Left ventricle myocardium inferior (tissue), 1 donor: ENCODE results near the gene PDE8A. TPM values are rescaled to one million over a fixed set of nuclear protein-coding genes. Genes with fewer than 3 reads are reported as not detected.

Source experiments
- DNase-seq: peaks from one replicate; pipeline ENCODE4 v3.0.0-alpha.2; 2020
- H3K27ac ChIP-seq: fragments of 200-600 bp; replicated peaks from 2 replicates; pipeline ENCODE4 v1.8.0; 2021
- H3K27me3 ChIP-seq: fragments of 200-600 bp; 2 replicates; pipeline ENCODE4 v1.8.0; 2021; ENCODE audit warnings: low read depth
- H3K36me3 ChIP-seq: fragments of 200-600 bp; 2 replicates; pipeline ENCODE4 v1.8.0; 2021
- H3K4me1 ChIP-seq: fragments of 200-600 bp; 2 replicates; pipeline ENCODE4 v1.8.0; 2021
- H3K4me3 ChIP-seq: fragments of 200-600 bp; 2 replicates; pipeline ENCODE4 v1.8.0; 2021; ENCODE audit warnings: mild to moderate bottlenecking, moderate library complexity
- H3K9me3 ChIP-seq: fragments of 200-600 bp; replicated peaks from 2 replicates; pipeline ENCODE4 v1.8.0; 2021
- intact Hi-C: fragments of 100-400 bp; cut with micrococcal nuclease; formaldehyde crosslinking; loops from one replicate; pipeline ENCODE4 v1.11.0; 2022
- total RNA-seq: library from RNA; stranded (reverse); fragmentation: NEBNext Ultra II Directional; extraction: Animal tissue kit (Norgen Biotek cat#: 25700); gene quantifications from one replicate; pipeline ENCODE4 v1.2.1, GENCODE V29; 2021
- TF ChIP-seq, protein P1 (sequence below): fragments of 200-600 bp; IDR thresholded peaks from 2 replicates; pipeline ENCODE4 v1.8.0; 2021; ENCODE audit warnings: antibody characterized with exemption, mild to moderate bottlenecking, borderline replicate concordance
- donor health status: DM: no; HTN: yes; CAD: no; lungs with severe emphysema.

PDE8A gene
- total RNA-seq, 1 donor from 2014 or later, result 17.8 TPM

DNA sequence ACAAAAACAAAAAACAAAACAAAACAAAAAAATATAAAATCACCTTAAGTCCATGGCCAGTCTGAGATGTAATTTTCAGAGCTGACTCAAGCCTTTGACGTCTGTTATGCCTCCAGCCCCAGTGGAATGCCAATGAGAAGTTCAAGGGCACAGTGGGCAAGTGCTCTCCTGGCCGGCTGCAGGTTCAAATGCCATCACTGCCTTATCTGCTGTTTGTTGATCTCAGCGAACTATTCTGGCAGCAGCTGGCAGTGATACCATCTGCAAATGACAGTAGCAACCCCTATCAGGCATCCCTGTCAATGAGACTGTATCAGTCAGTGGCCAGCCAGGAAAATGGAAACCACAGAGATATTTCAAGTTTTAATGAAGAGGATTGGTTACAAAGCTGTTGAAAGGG is 10.8 kb upstream of the PDE8A start:
- no peak overlapping the region for H3K27ac ChIP-seq
- TF ChIP-seq, protein P1, sequence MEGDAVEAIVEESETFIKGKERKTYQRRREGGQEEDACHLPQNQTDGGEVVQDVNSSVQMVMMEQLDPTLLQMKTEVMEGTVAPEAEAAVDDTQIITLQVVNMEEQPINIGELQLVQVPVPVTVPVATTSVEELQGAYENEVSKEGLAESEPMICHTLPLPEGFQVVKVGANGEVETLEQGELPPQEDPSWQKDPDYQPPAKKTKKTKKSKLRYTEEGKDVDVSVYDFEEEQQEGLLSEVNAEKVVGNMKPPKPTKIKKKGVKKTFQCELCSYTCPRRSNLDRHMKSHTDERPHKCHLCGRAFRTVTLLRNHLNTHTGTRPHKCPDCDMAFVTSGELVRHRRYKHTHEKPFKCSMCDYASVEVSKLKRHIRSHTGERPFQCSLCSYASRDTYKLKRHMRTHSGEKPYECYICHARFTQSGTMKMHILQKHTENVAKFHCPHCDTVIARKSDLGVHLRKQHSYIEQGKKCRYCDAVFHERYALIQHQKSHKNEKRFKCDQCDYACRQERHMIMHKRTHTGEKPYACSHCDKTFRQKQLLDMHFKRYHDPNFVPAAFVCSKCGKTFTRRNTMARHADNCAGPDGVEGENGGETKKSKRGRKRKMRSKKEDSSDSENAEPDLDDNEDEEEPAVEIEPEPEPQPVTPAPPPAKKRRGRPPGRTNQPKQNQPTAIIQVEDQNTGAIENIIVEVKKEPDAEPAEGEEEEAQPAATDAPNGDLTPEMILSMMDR, result no peak
- H3K4me1 ChIP-seq, result peaks cover 9% of the 10 kb centered on the region
- H3K27me3 ChIP-seq, result no peaks in the 10 kb centered on the region
- intact Hi-C loops, result no loop called here
- no peaks in the 10 kb centered on the region for H3K36me3 ChIP-seq
- no peak overlapping the region for H3K4me3 ChIP-seq
- no peak for DNase-seq
- H3K9me3 ChIP-seq, result no peaks in the 10 kb centered on the region

DNA sequence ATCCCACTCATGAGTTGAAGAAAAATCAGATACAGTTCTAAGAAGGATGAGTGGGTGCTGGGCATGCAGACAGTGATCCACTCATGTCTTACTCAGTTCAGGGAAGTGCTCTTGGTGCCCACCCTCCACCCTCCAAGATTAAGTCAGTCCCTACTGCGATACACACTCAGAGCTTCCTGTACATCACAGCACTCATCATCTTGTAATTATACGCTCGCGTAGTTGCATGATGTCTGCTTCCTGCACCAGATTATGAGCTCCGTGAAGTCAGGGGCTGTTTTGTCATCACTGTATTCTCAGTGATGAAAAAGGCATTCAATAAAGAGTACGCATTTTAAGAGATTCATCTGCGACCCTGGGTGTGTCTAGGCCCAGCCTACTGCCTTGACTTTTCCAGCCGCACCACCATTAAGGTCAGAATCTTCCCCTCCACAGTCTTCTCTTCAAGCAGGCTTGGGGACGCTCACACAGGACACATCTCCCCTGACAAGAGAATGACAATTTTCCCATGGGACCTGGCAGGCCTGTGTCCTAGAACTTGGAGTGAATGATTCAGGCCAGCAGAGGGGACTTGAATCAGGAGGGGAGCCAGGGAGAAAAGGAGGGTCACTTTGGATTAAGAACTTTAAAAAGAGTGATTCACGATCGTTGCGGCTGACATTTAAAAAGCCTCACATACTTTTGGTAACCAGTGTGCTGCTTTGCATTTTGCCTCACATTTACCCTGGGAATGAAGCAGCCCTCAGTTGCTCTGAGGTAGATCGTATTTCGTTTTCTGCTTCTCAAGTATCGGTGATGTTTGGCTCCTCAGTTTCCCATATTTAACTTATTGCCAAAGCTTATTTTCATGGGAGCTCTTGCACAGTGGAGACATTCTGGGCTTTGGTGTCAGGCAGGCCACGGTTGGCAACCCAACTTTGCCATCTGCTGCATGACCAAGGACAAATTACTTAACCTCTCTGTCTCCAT is 7.9 kb upstream of the PDE8A start:
- DNase-seq, result no peak

DNA sequence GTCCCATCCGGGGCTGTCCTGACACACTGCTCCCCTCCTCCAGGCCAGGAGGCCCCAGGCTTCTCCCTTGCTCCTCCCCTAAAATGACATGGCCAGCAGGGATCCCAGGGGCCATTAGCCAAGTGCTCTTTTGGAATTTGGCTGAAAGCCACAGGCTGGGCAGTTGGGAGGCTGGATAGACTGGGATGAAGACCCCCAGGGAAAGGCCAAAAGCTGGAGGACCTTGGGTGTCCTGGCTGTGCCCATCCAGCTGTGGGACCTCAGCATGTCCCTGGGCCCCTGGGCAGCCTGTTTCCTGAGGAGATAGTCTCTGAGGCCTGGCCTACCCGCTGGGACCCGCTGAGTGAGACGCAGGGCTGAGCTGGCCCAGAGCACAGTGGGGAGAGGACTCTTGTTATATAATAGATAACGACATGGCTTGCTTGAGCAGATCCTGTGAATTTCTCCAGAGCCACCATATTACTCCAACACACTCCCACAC is 5.7 kb upstream of the PDE8A start:
- TF ChIP-seq, protein P1, result no peak
- no peak for DNase-seq

More for the DNA sequence above, 7.9 kb upstream of the PDE8A start:
- Histone ChIP-seq H3K9me3 (no peaks in the 10 kb centered on the region), H3K36me3 (no peaks in the 10 kb centered on the region), H3K4me3 (no peak overlapping the region), H3K4me1 (peaks cover 10% of the 10 kb centered on the region), H3K27me3 (no peaks in the 10 kb centered on the region), H3K27ac (peak overlapping the region; percentile 16)
- TF ChIP-seq, protein P1, result no peak
- intact Hi-C loops, result no loop called here

DNA sequence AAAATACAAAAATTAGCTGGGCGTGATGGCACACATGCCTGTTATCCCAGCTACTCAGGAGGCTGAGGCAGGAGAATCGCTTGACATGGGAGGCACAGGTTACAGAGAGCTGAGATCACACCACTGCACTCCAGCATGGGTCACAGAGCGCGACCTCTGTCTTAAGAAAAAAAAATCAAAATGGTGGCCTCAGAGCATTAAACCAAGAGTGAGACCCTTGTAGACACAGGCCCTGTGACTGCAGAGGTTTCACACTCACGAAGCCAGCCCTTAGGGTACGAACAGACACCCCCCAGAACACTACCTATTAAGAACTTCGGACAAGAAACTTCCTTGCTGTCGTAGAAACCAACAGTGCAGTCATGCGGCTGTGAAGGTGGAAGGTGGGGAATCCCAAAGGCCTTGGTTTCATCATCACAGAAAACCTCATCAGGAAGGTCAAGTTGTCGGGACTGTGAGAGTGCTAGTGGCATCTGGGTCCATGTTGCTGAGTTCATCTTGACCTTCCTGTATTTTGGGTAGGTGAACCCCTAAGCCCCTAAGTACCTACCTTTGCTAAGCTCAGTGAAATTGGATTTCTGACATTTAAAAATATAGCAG is 4.8 kb upstream of the PDE8A start:
- DNase-seq, result no peak
- intact Hi-C loops, result no loop called here
- TF ChIP-seq, protein P1, result no peak
- Histone ChIP-seq H3K36me3 (no peaks in the 10 kb centered on the region), H3K4me1 (peaks cover 33% of the 10 kb centered on the region), H3K27ac (no peak overlapping the region), H3K27me3 (no peaks in the 10 kb centered on the region), H3K9me3 (no peaks in the 10 kb centered on the region), H3K4me3 (no peak overlapping the region)

More for the DNA sequence above, 5.7 kb upstream of the PDE8A start:
- Histone ChIP-seq H3K4me1 (peaks cover 28% of the 10 kb centered on the region), H3K9me3 (no peaks in the 10 kb centered on the region), H3K36me3 (no peaks in the 10 kb centered on the region), H3K27ac (no peak overlapping the region), H3K27me3 (no peaks in the 10 kb centered on the region), H3K4me3 (no peak overlapping the region)
- intact Hi-C loops, result no loop called here

DNA sequence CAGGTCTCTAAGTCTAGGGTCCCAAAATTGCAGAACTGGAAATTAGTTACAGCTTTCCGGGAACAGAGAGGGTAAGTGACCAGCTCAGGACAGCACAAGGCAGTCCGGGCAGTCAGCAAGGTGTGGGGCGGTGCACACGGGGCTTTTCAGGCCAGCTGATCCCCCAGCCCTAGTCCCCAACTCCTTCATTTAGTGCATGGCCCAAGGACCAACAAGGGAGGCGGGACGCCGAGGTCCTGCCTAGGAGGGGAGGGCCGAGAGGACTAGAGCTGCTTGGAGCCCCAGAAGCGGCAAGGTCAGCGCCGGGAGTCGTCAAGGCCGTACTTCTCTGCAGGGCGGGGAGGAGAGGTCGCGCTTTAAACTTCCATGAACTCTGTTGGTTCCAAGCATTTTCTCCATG is 2.0 kb upstream of the PDE8A start:
- intact Hi-C loops, result no loop called here
- peak; percentile 33 for DNase-seq
- Histone ChIP-seq H3K27me3 (no peaks in the 10 kb centered on the region), H3K9me3 (no peaks in the 10 kb centered on the region), H3K4me3 (peak overlapping the region; percentile 87), H3K27ac (peak overlapping the region; percentile 97), H3K4me1 (peaks cover 61% of the 10 kb centered on the region), H3K36me3 (no peaks in the 10 kb centered on the region)
- TF ChIP-seq, protein P1, result no peak
